H7 (cell line): ENCODE data around the gene BLOC1S5. TPM values are rescaled to one million over a fixed set of nuclear protein-coding genes. Genes with fewer than 3 reads are reported as not detected.
"Not testable (repeated sequence)": the region's sequence is repeated elsewhere in the genome, so short reads cannot be mapped to it uniquely, and the experiment has no call there.

Source experiments
- DNase-seq: peaks from one replicate; pipeline ENCODE4 v3.0.0; 2012
- H3K27me3 ChIP-seq: 2 replicates; pipeline ENCODE4 v1.6.0; 2011; ENCODE audit warnings: mild to moderate bottlenecking, low read length; ENCODE audit not compliant: control insufficient read depth, insufficient read depth
- H3K36me3 ChIP-seq: replicated peaks from 2 replicates; pipeline ENCODE4 v1.5.1; 2011; ENCODE audit warnings: low read length; ENCODE audit not compliant: control insufficient read depth, insufficient read depth
- H3K4me3 ChIP-seq: 2 replicates; pipeline ENCODE4 v1.5.1; 2011; ENCODE audit warnings: low read depth, mild to moderate bottlenecking, control low read depth, low read length, moderate library complexity; ENCODE audit not compliant: insufficient read depth
- total RNA-seq: library from RNA; depleted of rRNA; stranded (reverse); fragments of >200 nt; shearing (Covaris generic); gene quantifications from 2 replicates; pipeline ENCODE4 v1.2.3, GENCODE V29; 2014

Gene BLOC1S5
- total RNA-seq, 1 experiment from 2014 or later = 15.6 TPM

- H3K27me3 ChIP-seq = no peaks in the 10 kb centered on the region
- H3K36me3 ChIP-seq = no peaks in the 10 kb centered on the region; the same call in 1 of the 2 replicates
- DNase-seq = no peak
- no peak overlapping the region for H3K4me3 ChIP-seq
Measured at GRCh38 chr6:8069631-8070284, 5.6 kb upstream of the BLOC1S5 start.

DNA sequence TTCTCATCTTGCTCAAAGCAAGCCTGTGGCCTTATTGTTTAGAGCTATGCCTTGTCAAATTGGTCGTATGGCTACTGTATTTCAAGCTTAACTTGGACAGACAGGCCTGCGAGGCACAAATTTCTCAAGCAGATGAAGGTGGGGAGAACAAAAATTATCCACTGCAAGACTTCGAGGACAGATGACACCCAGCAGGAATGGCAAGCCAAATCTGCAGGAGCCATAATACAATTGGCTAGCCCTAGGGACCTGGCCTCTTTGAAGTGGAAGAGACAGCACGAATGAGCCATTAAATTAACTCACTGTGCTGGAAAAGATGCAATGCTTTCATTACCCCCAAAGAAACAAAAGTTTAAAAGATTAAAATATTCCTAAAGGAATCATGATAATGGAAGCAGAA lies 5.0 kb upstream of the BLOC1S5 start:
- Histone ChIP-seq H3K27me3 (no peaks in the 10 kb centered on the region), H3K36me3 (no peaks in the 10 kb centered on the region; the same call in 1 of the 2 replicates), H3K4me3 (no peak overlapping the region)
- DNase-seq = no peak

- DNase-seq = no peak
- Histone ChIP-seq H3K4me3 (no peak overlapping the region), H3K27me3 (no peaks in the 10 kb centered on the region), H3K36me3 (peaks cover 3% of the 10 kb centered on the region; the same call in 1 of the 2 replicates)
Measured at GRCh38 chr6:8066108-8066507, 1.9 kb upstream of the BLOC1S5 start.

DNA sequence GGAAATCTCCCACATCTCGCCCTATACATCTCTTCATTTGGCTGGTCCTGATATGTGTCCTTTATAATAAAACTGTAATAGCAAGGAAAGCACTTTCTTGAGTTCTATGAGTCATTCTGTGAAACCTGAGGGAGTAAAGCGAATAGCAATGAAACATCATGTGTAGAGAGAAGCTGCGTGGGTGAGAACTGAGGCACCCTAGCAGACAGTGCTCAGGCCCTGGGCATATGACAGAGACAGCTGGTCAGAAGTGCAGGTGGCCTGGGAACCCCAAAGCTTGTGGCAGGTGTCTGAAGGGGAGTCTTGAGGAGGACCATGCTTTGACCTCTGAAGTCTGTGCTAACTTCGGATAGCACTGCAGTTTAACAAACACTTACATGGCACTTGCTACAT lies 1.3 kb upstream of the BLOC1S5 start:
- Histone ChIP-seq H3K4me3 (no peak overlapping the region), H3K36me3 (peaks cover 3% of the 10 kb centered on the region; the same call in 1 of the 2 replicates), H3K27me3 (no peaks in the 10 kb centered on the region)
- DNase-seq = no peak

DNA sequence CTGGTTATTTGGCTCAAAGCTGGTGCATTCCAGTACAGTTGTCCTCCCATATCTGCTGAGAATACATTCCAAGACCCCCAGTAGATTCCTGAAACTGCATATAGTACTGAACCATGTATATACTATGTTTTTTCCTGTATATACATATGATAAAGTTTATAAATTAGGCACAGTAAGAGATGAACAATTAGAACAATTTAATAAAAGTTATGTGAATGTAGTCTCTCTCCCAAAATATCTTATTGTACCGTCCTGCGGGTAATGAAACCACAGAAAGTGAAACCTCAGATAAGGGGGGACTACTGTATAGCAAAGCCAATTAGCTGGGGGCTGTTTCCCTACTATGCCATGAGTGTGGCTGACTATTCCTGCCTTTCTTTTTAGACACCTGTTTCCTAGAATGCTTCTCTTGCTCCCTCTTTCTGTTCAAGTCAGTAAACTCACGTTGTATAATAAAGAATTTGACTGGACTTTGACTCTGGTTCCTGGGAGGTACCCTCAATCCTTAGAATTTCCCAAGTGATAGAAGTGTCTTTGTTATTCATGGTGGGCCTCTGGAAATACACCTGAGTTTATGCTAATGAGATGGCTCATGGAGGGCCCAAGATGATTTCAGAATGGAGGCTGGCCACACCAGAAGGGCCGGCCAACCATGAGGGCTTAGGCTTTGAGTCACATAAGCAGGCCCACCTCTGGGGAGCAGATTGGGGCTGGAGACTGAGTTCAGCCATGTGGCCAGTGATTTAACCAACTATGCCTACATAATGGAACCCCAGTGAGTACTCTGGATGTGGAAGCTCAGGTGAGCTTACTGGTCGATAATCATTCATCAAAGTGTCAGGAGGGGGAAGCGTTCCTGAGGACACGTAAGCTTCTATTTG lies 689 bp upstream of the BLOC1S5 start:
- Histone ChIP-seq H3K36me3 (peaks cover 3% of the 10 kb centered on the region; the same call in 1 of the 2 replicates), H3K4me3 (no peak overlapping the region), H3K27me3 (no peaks in the 10 kb centered on the region)
- no peak for DNase-seq

- DNase-seq = no peak
- Histone ChIP-seq H3K27me3 (no peaks in the 10 kb centered on the region), H3K36me3 (peaks cover 5% of the 10 kb centered on the region), H3K4me3 (no peak overlapping the region)
Measured at GRCh38 chr6:8061736-8062135, 2.5 kb downstream of the BLOC1S5 start.

- H3K4me3 ChIP-seq = no peak overlapping the region
Measured at GRCh38 chr6:8060346-8060745, 3.8 kb downstream of the BLOC1S5 start.

GRCh38 chr6:8059129-8059528 lies 5.1 kb downstream of the BLOC1S5 start:
- H3K4me3 ChIP-seq = no peak overlapping the region
- no peaks in the 10 kb centered on the region for H3K27me3 ChIP-seq
- peaks cover 5% of the 10 kb centered on the region for H3K36me3 ChIP-seq
- no peak for DNase-seq

More at GRCh38 chr6:8060346-8060745, 3.8 kb downstream of the BLOC1S5 start:
- peaks cover 5% of the 10 kb centered on the region for H3K36me3 ChIP-seq
- no peak for DNase-seq
- H3K27me3 ChIP-seq = no peaks in the 10 kb centered on the region

DNA sequence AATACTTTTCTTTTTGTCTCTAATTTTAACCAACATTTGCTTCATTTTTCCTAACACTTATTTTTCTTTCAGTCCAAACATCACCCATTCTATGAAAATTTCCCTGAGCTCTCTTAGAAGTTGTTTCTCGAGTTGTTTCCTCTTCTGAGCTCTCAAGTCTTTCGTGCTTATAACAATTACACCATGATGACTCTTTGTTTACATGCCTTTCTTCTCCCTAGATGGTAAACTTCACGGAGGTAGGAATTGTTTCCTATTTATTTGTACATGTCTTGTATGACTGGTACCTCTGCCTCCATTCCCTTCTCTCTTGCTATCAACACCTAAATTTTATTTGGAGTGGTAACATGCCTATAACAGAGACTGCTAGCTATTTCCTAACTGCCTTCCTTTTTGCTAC lies 6.4 kb downstream of the BLOC1S5 start:
- Histone ChIP-seq H3K27me3 (no peaks in the 10 kb centered on the region), H3K36me3 (peaks cover 5% of the 10 kb centered on the region), H3K4me3 (no peak overlapping the region)
- DNase-seq = no peak

DNA sequence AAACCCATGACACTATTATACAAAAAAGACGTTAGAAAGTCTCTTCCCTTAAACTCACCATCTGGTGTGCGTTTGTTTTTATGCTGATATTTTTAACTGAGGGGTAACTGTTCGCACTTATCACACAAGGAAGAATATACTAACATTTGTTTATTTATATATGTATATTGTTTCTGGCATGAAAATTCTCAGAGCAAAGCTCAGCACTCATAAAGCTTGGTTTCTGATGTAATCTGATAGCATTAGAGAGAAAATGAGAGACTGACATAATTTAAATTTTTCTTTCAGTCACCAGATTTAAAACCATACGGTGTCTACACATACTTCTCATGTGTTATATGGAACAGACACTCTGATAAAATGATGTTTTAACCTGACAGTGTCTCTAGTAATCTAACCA lies 6.9 kb downstream of the BLOC1S5 start:
- Histone ChIP-seq H3K4me3 (no peak overlapping the region), H3K36me3 (peaks cover 5% of the 10 kb centered on the region), H3K27me3 (no peaks in the 10 kb centered on the region)
- no peak for DNase-seq

DNA sequence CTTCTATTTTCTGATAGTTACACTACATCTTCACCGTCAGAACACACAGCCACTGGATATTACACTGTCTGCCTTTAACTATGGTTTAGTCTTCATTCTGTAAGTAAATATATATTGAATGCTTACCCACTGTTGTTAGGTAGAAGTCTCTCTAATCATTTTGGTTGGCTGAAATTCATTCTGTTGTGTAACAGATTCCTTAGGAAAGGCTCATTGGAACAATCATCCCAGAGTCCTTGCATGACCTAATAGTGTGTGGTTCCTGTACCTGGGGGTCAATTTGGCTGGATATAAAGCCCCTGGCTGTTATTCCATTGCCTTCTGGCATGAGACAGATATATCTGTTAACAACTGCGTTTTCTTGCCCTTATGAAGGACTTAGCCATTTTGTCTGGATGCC lies 9.9 kb downstream of the BLOC1S5 start:
- DNase-seq = no peak
- Histone ChIP-seq H3K36me3 (peaks cover 2% of the 10 kb centered on the region), H3K27me3 (no peaks in the 10 kb centered on the region), H3K4me3 (no peak overlapping the region)

GRCh38 chr6:8047541-8048292 lies 16.5 kb downstream of the BLOC1S5 start:
- Histone ChIP-seq H3K4me3 (no peak overlapping the region), H3K27me3 (no peaks in the 10 kb centered on the region), H3K36me3 (no peaks in the 10 kb centered on the region; the same call in 1 of the 2 replicates)
- DNase-seq = no peak

- not testable (repeated sequence) for H3K27me3 ChIP-seq
Measured at GRCh38 chr6:8045769-8046168, 18.4 kb downstream of the BLOC1S5 start.

DNA sequence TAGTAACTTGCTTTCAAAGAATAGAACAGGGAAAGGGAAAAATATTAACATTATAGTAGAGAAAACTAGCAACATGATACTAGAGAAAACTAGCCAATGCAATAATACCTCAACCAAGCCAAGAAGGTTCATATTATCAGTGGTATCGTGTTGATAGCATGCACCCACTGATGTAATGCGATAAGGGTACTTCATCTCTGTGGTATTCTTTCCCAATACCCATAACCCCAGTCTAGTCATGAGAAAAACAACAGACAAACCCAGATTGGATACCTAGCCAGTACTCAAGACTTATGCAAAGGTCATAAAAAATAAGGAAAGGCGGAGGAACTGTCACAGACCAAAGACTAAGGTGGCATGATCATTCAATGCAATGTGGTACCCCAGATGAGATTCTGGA lies 21.0 kb downstream of the BLOC1S5 start:
- Histone ChIP-seq H3K36me3 (no peaks in the 10 kb centered on the region; the same call in 1 of the 2 replicates), H3K4me3 (no peak overlapping the region), H3K27me3 (no peaks in the 10 kb centered on the region)
- DNase-seq = no peak

More at GRCh38 chr6:8045769-8046168, 18.4 kb downstream of the BLOC1S5 start:
- H3K4me3 ChIP-seq, H3K36me3 ChIP-seq, DNase-seq: not testable (repeated sequence)
